ENCODE measurements around the gene HIPK2.

DNA sequence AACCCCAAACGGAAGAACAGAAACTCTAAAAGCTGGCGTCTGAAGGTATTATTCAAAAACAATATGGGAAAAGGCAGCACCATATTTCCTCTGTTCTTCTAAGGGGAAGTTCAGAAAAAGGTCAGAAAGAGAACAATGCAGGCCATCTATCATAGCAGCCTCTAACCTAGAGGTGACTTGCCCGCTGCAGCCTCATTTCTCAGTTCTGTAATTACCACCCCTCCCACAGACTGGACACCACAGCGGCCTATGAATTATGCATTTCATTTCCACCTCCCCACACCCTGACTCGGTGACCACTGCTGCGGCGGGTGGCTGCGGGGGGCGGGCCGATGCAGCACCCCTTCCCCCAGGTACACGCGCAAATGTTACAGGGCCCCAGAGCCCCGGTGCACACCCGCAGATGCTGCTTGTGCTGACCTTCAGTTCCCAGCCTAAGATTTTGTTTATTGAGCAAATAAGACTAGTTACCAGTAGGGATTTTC, 128.8 kb downstream of the HIPK2 start:
- TF ChIP-seq, protein P1, sequence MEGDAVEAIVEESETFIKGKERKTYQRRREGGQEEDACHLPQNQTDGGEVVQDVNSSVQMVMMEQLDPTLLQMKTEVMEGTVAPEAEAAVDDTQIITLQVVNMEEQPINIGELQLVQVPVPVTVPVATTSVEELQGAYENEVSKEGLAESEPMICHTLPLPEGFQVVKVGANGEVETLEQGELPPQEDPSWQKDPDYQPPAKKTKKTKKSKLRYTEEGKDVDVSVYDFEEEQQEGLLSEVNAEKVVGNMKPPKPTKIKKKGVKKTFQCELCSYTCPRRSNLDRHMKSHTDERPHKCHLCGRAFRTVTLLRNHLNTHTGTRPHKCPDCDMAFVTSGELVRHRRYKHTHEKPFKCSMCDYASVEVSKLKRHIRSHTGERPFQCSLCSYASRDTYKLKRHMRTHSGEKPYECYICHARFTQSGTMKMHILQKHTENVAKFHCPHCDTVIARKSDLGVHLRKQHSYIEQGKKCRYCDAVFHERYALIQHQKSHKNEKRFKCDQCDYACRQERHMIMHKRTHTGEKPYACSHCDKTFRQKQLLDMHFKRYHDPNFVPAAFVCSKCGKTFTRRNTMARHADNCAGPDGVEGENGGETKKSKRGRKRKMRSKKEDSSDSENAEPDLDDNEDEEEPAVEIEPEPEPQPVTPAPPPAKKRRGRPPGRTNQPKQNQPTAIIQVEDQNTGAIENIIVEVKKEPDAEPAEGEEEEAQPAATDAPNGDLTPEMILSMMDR (IDR thresholded peaks at IDR 0.05; ENCODE audit: low read depth, low read length), result no peak
- TF ChIP-seq POLR2A (IDR thresholded peaks at IDR 0.05; ENCODE audit: extremely low read depth, insufficient read length) (no peak), MYC (IDR thresholded peaks at IDR 0.05; ENCODE audit: low read depth, low read length) (no peak)
- TF ChIP-seq, protein P2, sequence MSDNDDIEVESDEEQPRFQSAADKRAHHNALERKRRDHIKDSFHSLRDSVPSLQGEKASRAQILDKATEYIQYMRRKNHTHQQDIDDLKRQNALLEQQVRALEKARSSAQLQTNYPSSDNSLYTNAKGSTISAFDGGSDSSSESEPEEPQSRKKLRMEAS (IDR thresholded peaks at IDR 0.05; ENCODE audit: low read depth, low read length), result no peak

All from NB4 (cell line).